CD4-positive, alpha-beta memory T cell (primary cell): Measurements from ENCODE around the gene ISYNA1. TPM values are rescaled to one million over a fixed set of nuclear protein-coding genes. Genes with fewer than 3 reads are reported as not detected.

Experiments used
- CTCF ChIA-PET: fragments of 350-600 bp; sonication (Branson Sonifier 250); formaldehyde crosslinking; loops from one replicate; lab custom pipeline; 2021; ENCODE audit warnings: inconsistent platforms; ENCODE audit not compliant: partially characterized antibody; lab: Charles Lee
- POLR2A ChIA-PET: fragments of 350-600 bp; sonication (Branson Sonifier 250); formaldehyde crosslinking; loops from one replicate; lab custom pipeline; 2021; ENCODE audit not compliant: partially characterized antibody; lab: Charles Lee
- DNase-seq, 5 donors: peaks; one replicate each; pipeline versions ENCODE4 v3.0.0 to v3.0.0-alpha.2; 2020 to 2022; ENCODE audit warnings: mixed read lengths in 1 of 5
- H3K27ac ChIP-seq: one replicate; pipeline ENCODE4 v1.7.0; 2013; ENCODE audit warnings: low read depth, low read length
- H3K27me3 ChIP-seq: 2 replicates; pipeline ENCODE4 v1.7.0; 2013; ENCODE audit warnings: mild to moderate bottlenecking, low read length, moderate library complexity; ENCODE audit not compliant: insufficient read depth
- H3K36me3 ChIP-seq: 2 replicates; pipeline ENCODE4 v1.7.0; 2013; ENCODE audit warnings: mild to moderate bottlenecking, low read length, moderate library complexity; ENCODE audit not compliant: insufficient read depth
- H3K4me1 ChIP-seq: 2 replicates; pipeline ENCODE4 v1.7.0; 2013; ENCODE audit warnings: mild to moderate bottlenecking, low read length, moderate library complexity; ENCODE audit not compliant: insufficient read depth
- H3K4me3 ChIP-seq, 2 donors: one replicate each; pipeline ENCODE4 v1.7.0; 2013; ENCODE audit warnings: low read length in 2 of 2, mild to moderate bottlenecking in 1 of 2
- H3K9me3 ChIP-seq, 2 donors: one replicate each; pipeline ENCODE4 v1.7.0; 2013; ENCODE audit warnings: low read length in 2 of 2, control low read depth in 1 of 2; ENCODE audit not compliant: control insufficient read depth in 1 of 2
- H3K27ac Mint-ChIP-seq, 7 donors: one replicate each; pipeline ENCODE4 v1.8.0; 2020 to 2021; ENCODE audit warnings: mixed read lengths in 7 of 7, mild to moderate bottlenecking in 6 of 7, inconsistent platforms in 3 of 7, moderate library complexity in 3 of 7
- H3K27me3 Mint-ChIP-seq, 2 donors: one replicate each; pipeline ENCODE4 v1.8.0; 2020 to 2021; ENCODE audit warnings: mixed read lengths in 2 of 2
- H3K36me3 Mint-ChIP-seq, 2 donors: one replicate each; pipeline ENCODE4 v1.8.0; 2020 to 2021; ENCODE audit warnings: mixed read lengths in 2 of 2, inconsistent platforms in 1 of 2, mild to moderate bottlenecking in 1 of 2
- H3K4me1 Mint-ChIP-seq, 4 donors: one replicate each; pipeline ENCODE4 v1.8.0; 2020 to 2021; ENCODE audit warnings: mixed read lengths in 4 of 4, mild to moderate bottlenecking in 1 of 4
- H3K4me3 Mint-ChIP-seq, 8 donors: one replicate each; pipeline ENCODE4 v1.8.0; 2020 to 2021; ENCODE audit warnings: mixed read lengths in 8 of 8, mild to moderate bottlenecking in 7 of 8, moderate library complexity in 6 of 8, inconsistent platforms in 3 of 8
- H3K9me3 Mint-ChIP-seq, 8 donors: one replicate each; pipeline ENCODE4 v1.8.0; 2020 to 2021; ENCODE audit warnings: mixed read lengths in 8 of 8, mild to moderate bottlenecking in 5 of 8, inconsistent platforms in 3 of 8, moderate library complexity in 1 of 8
- intact Hi-C: fragments of 100-400 bp; cut with micrococcal nuclease; formaldehyde crosslinking; loops from one replicate; pipeline ENCODE4 v1.15.1; 2023
- polyA plus RNA-seq, 2 donors: library from polyadenylated mRNA; unstranded; fragments of 300-500 nt; fragmentation: Illumina TruSeq; gene quantifications; one replicate each; pipeline ENCODE4 v1.2.3, GENCODE V29; 2021
- total RNA-seq, 2 experiments: library from RNA; stranded (reverse); gene quantifications; one replicate each; pipeline ENCODE4 v1.2.3, GENCODE V29; 2021

Gene ISYNA1
- total and polyA plus RNA-seq, 4 experiments from 2014 or later, result 27.5 to 43.2 (median 36.7) TPM

- peaks cover 8 to 10% of the 10 kb centered on the region in 2 donors for H3K27me3 Mint-ChIP-seq
- peak overlapping the region in 1 of 2 donors; percentile 31 for H3K4me3 ChIP-seq
- H3K9me3 Mint-ChIP-seq, result peaks cover 0 to 2% (median 0%) of the 10 kb centered on the region in 8 donors
- H3K27ac Mint-ChIP-seq, result peak overlapping the region in 1 of 7 donors; percentile 12
- peak; percentile 61 to 73 (median 67) for DNase-seq
- peaks cover 21% of the 10 kb centered on the region for H3K27me3 ChIP-seq
- H3K4me1 Mint-ChIP-seq, result peaks cover 2 to 14% (median 6%) of the 10 kb centered on the region in 4 donors
- CTCF ChIA-PET, result interaction anchor here (0.7 to 5.4 kb wide), 37 partner anchors 8 to 297 kb away, joined by 3 to 92 read pairs (median 4); partner anchors contain the start of genes LSM4, RAB3A and SSBP4
- POLR2A ChIA-PET, result interaction anchor here (1.1 to 1.4 kb wide), 5 partner anchors 26 to 108 kb away, joined by 3 to 11 read pairs (median 5); partner anchors contain the start of gene SSBP4
- peaks cover 7% of the 10 kb centered on the region for H3K4me1 ChIP-seq
- H3K9me3 ChIP-seq, result no peaks in the 10 kb centered on the region
- peak overlapping the region; percentile 64 to 80 (median 76) for H3K4me3 Mint-ChIP-seq
- no peaks in the 10 kb centered on the region for H3K36me3 Mint-ChIP-seq
- no peak overlapping the region for H3K27ac ChIP-seq
- intact Hi-C loops, result loop anchor here (1.0 kb wide), 1 partner anchor 22 kb away; no protein-coding TSS in a partner anchor
- H3K36me3 ChIP-seq, result no peaks in the 10 kb centered on the region
Measured at GRCh38 chr19:18388100-18388959, 49.6 kb downstream of the ISYNA1 start.

- ChIA-PET CTCF (interaction anchor here (0.9 to 5.4 kb wide), 6 partner anchors 10 to 26 kb away, joined by 3 to 92 read pairs (median 9); no protein-coding TSS in a partner anchor), POLR2A (interaction anchor here (1.2 to 1.3 kb wide), 2 partner anchors 24 to 107 kb away, joined by 3 read pairs; no protein-coding TSS in a partner anchor)
- no peak for DNase-seq
- Mint-ChIP-seq H3K27me3 (peaks cover 12 to 15% of the 10 kb centered on the region in 2 donors), H3K9me3 (peaks cover 0 to 2% (median 0%) of the 10 kb centered on the region in 8 donors), H3K27ac (no peak overlapping the region), H3K36me3 (no peaks in the 10 kb centered on the region), H3K4me3 (peak overlapping the region in 3 of 8 donors; percentile 9 to 79 (median 29)), H3K4me1 (peaks cover 2 to 14% (median 6%) of the 10 kb centered on the region in 4 donors)
- no peaks in the 10 kb centered on the region for H3K9me3 ChIP-seq
- peaks cover 21% of the 10 kb centered on the region for H3K27me3 ChIP-seq
- no peaks in the 10 kb centered on the region for H3K36me3 ChIP-seq
- H3K4me1 ChIP-seq, result peaks cover 7% of the 10 kb centered on the region
- H3K4me3 ChIP-seq, result no peak overlapping the region
- intact Hi-C loops, result no loop called here
- no peak overlapping the region for H3K27ac ChIP-seq
Measured at GRCh38 chr19:18386543-18387271, 51.2 kb downstream of the ISYNA1 start.

- peaks cover 21% of the 10 kb centered on the region for H3K27me3 ChIP-seq
- Mint-ChIP-seq H3K4me3 (peak within 1 kb of the TSS in 1 of 8 donors; percentile 43), H3K9me3 (peaks cover 0 to 2% (median 0%) of the 10 kb centered on the region in 8 donors), H3K27me3 (peaks cover 12 to 15% of the 10 kb centered on the region in 2 donors), H3K36me3 (no peaks in the 10 kb centered on the region), H3K4me1 (peaks cover 2 to 14% (median 6%) of the 10 kb centered on the region in 4 donors), H3K27ac (no peak within 1 kb of the TSS)
- POLR2A ChIA-PET, result interaction anchor here (1.2 to 1.3 kb wide), 2 partner anchors 25 to 106 kb away, joined by 3 read pairs; no protein-coding TSS in a partner anchor
- H3K4me1 ChIP-seq, result peaks cover 7% of the 10 kb centered on the region
- no peaks in the 10 kb centered on the region for H3K36me3 ChIP-seq
- intact Hi-C loops, result no loop called here
- no peaks in the 10 kb centered on the region for H3K9me3 ChIP-seq
- CTCF ChIA-PET, result interaction anchor here (0.8 to 1.3 kb wide), 3 partner anchors 16 to 161 kb away, joined by 3 read pairs; no protein-coding TSS in a partner anchor
- no peak within 1 kb of the TSS for H3K27ac ChIP-seq
- H3K4me3 ChIP-seq, result no peak within 1 kb of the TSS
- peak in 1 of 5 donors; percentile 6 for DNase-seq
Measured at GRCh38 chr19:18385675-18386542, 52.0 kb downstream of the ISYNA1 start, which contains the start of gene GDF15. Gene GDF15, plus strand, starts transcription at chr19:18386158. Its CDS starts 32 bp downstream, at chr19:18386190.

GRCh38 chr19:18385359-18385674, 52.6 kb downstream of the ISYNA1 start:
- POLR2A ChIA-PET, result interaction anchor here (1.2 to 1.3 kb wide), 2 partner anchors 25 to 106 kb away, joined by 3 read pairs; no protein-coding TSS in a partner anchor

GRCh38 chr19:18384775-18385174, 53.2 kb downstream of the ISYNA1 start:
- POLR2A ChIA-PET, result no interaction called here
- H3K4me3 Mint-ChIP-seq, result no peak overlapping the region
- Histone ChIP-seq H3K27ac (no peak overlapping the region), H3K9me3 (no peaks in the 10 kb centered on the region), H3K4me3 (no peak overlapping the region), H3K27me3 (peaks cover 21% of the 10 kb centered on the region), H3K4me1 (peaks cover 7% of the 10 kb centered on the region), H3K36me3 (no peaks in the 10 kb centered on the region)
- intact Hi-C loops, result no loop called here
- H3K4me1 Mint-ChIP-seq, result peaks cover 2 to 14% (median 6%) of the 10 kb centered on the region in 4 donors
- H3K36me3 Mint-ChIP-seq, result no peaks in the 10 kb centered on the region
- CTCF ChIA-PET, result interaction anchor here (1.1 kb wide), 1 partner anchor 29 kb away, joined by 3 read pairs; no protein-coding TSS in a partner anchor
- H3K27ac Mint-ChIP-seq, result no peak overlapping the region
- DNase-seq, result no peak
- H3K9me3 Mint-ChIP-seq, result peaks cover 0 to 2% (median 0%) of the 10 kb centered on the region in 8 donors
- H3K27me3 Mint-ChIP-seq, result peaks cover 12 to 16% of the 10 kb centered on the region in 2 donors

More at GRCh38 chr19:18385359-18385674, 52.6 kb downstream of the ISYNA1 start:
- H3K27me3 ChIP-seq, result peaks cover 21% of the 10 kb centered on the region
- no peaks in the 10 kb centered on the region for H3K36me3 ChIP-seq
- H3K9me3 ChIP-seq, result no peaks in the 10 kb centered on the region
- no peak for DNase-seq
- H3K4me3 ChIP-seq, result no peak overlapping the region
- H3K27ac ChIP-seq, result no peak overlapping the region
- CTCF ChIA-PET, result interaction anchor here (0.8 to 1.3 kb wide), 2 partner anchors 25 to 161 kb away, joined by 3 read pairs; no protein-coding TSS in a partner anchor
- Mint-ChIP-seq H3K4me3 (no peak overlapping the region), H3K27me3 (peaks cover 12 to 15% of the 10 kb centered on the region in 2 donors), H3K9me3 (peaks cover 0 to 2% (median 0%) of the 10 kb centered on the region in 8 donors), H3K4me1 (peaks cover 2 to 14% (median 6%) of the 10 kb centered on the region in 4 donors), H3K36me3 (no peaks in the 10 kb centered on the region), H3K27ac (no peak overlapping the region)
- H3K4me1 ChIP-seq, result peaks cover 7% of the 10 kb centered on the region
- intact Hi-C loops, result no loop called here
